ENCODE measurements around the gene KANSL1L.

GRCh38 chr2:210169516-210170195 lies 1.6 kb downstream of the KANSL1L start:
- TF ChIP-seq, protein P1, sequence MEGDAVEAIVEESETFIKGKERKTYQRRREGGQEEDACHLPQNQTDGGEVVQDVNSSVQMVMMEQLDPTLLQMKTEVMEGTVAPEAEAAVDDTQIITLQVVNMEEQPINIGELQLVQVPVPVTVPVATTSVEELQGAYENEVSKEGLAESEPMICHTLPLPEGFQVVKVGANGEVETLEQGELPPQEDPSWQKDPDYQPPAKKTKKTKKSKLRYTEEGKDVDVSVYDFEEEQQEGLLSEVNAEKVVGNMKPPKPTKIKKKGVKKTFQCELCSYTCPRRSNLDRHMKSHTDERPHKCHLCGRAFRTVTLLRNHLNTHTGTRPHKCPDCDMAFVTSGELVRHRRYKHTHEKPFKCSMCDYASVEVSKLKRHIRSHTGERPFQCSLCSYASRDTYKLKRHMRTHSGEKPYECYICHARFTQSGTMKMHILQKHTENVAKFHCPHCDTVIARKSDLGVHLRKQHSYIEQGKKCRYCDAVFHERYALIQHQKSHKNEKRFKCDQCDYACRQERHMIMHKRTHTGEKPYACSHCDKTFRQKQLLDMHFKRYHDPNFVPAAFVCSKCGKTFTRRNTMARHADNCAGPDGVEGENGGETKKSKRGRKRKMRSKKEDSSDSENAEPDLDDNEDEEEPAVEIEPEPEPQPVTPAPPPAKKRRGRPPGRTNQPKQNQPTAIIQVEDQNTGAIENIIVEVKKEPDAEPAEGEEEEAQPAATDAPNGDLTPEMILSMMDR (IDR thresholded peaks at IDR 0.05): no peak
- no peak for TF ChIP-seq POLR2A (IDR thresholded peaks at IDR 0.05)
- no peak for TF ChIP-seq POLR2AphosphoS5 (IDR thresholded peaks at IDR 0.05)
